Upper lobe of left lung (tissue), 4 donors: Measurements from ENCODE around the gene PARP11.

Source experiments
- CTCF ChIP-seq, 6 experiments: fragments of 450-650 bp in 4 of 6; fragments of 200-600 bp in 2 of 6; sonication (generic) in 2 of 6; IDR thresholded peaks; one replicate each; pipeline ENCODE4 v1.5.1; 2016 to 2019; ENCODE audit warnings: antibody characterized with exemption in 6 of 6
- EP300 ChIP-seq, 4 donors: sonication (generic); formaldehyde crosslinking; IDR thresholded peaks; one replicate each; pipeline ENCODE4 v1.5.1; 2017; ENCODE audit warnings: antibody characterized with exemption in 4 of 4, control low read depth in 2 of 4
- POLR2A ChIP-seq, 4 donors: fragments of 450-650 bp; IDR thresholded peaks; one replicate each; pipeline ENCODE4 v1.5.1; 2016 to 2017; ENCODE audit warnings: antibody characterized with exemption in 4 of 4, mild to moderate bottlenecking in 2 of 4

- TF ChIP-seq CTCF (IDR thresholded peaks at IDR 0.05) (no peak), POLR2A (IDR thresholded peaks at IDR 0.05) (no peak), EP300 (IDR thresholded peaks at IDR 0.05) (no peak)
These were observed 44.3 kb downstream of the PARP11 start for GRCh38 chr12:3828888-3829287.
